Neuronal stem cell (in vitro differentiated cells): ENCODE results near the gene SLC6A17.
A peak's percentile ranks its signal among the peaks of the same experiment; 100 is the strongest.

Experiments
- DNase-seq: peaks from one replicate; pipeline ENCODE4 v3.0.0-alpha.2; 2013; ENCODE audit warnings: low spot score
- H2AFZ ChIP-seq: one replicate; pipeline ENCODE4 v1.6.1; 2013; ENCODE audit warnings: mild to moderate bottlenecking, low read length, inconsistent platforms
- H2AK5ac ChIP-seq: 2 replicates; pipeline ENCODE4 v1.6.1; 2013; ENCODE audit warnings: low read depth, mild to moderate bottlenecking, inconsistent platforms, low read length, moderate library complexity, mixed read lengths
- H2BK120ac ChIP-seq: 2 replicates; pipeline ENCODE4 v1.6.1; 2013; ENCODE audit warnings: low read depth, mild to moderate bottlenecking, inconsistent platforms, low read length, moderate library complexity, mixed read lengths
- H2BK12ac ChIP-seq: one replicate; pipeline ENCODE4 v1.6.1; 2013; ENCODE audit warnings: low read length, inconsistent platforms
- H2BK15ac ChIP-seq: 2 replicates; pipeline ENCODE4 v1.6.1; 2013; ENCODE audit warnings: mild to moderate bottlenecking, low read length, inconsistent platforms, mixed read lengths
- H2BK5ac ChIP-seq: one replicate; pipeline ENCODE4 v1.6.1; 2013; ENCODE audit warnings: inconsistent platforms, mild to moderate bottlenecking, low read length, moderate library complexity
- H3K14ac ChIP-seq: one replicate; pipeline ENCODE4 v1.6.1; 2013; ENCODE audit warnings: low read length, inconsistent platforms
- H3K18ac ChIP-seq: 2 replicates; pipeline ENCODE4 v1.6.1; 2013; ENCODE audit warnings: low read length, inconsistent platforms
- H3K23ac ChIP-seq: 2 replicates; pipeline ENCODE4 v1.6.1; 2013; ENCODE audit warnings: low read depth, mild to moderate bottlenecking, mixed read lengths, low read length, inconsistent platforms; ENCODE audit not compliant: poor library complexity
- H3K27ac ChIP-seq: replicated peaks from 3 replicates; pipeline ENCODE4 v1.5.1; 2013; ENCODE audit warnings: low read length, inconsistent platforms
- H3K27me3 ChIP-seq, 3 experiments: 2 replicates each; pipeline ENCODE4 v1.6.1; 2013; ENCODE audit warnings: low read length in 3 of 3, mild to moderate bottlenecking in 2 of 3, inconsistent platforms in 1 of 3, low read depth in 1 of 3, mixed read lengths in 1 of 3, moderate library complexity in 1 of 3; ENCODE audit not compliant: control insufficient read depth in 3 of 3, insufficient read depth in 3 of 3
- H3K36me3 ChIP-seq, 2 donors: replicated peaks in 1 of 2; 2 replicates each; pipeline ENCODE4 v1.6.1; 2013; ENCODE audit warnings: low read length in 2 of 2; ENCODE audit not compliant: control insufficient read depth in 2 of 2, insufficient read depth in 2 of 2
- H3K4ac ChIP-seq: 2 replicates; pipeline ENCODE4 v1.6.1; 2013; ENCODE audit warnings: inconsistent platforms, mild to moderate bottlenecking, low read length, moderate library complexity
- H3K4me1 ChIP-seq, 2 donors: 1 replicate in 1 of 2; 2 replicates in 1 of 2; pipeline ENCODE4 v1.6.1; 2013; ENCODE audit warnings: low read length in 2 of 2, low read depth in 1 of 2; ENCODE audit not compliant: control insufficient read depth in 2 of 2, insufficient read depth in 1 of 2
- H3K4me2 ChIP-seq: one replicate; pipeline ENCODE4 v1.6.1; 2013; ENCODE audit warnings: mild to moderate bottlenecking, low read length, inconsistent platforms; ENCODE audit not compliant: insufficient read depth, poor library complexity, severe bottlenecking
- H3K4me3 ChIP-seq, 2 donors: 2 replicates each; pipeline ENCODE4 v1.5.1; 2013; ENCODE audit warnings: low read length in 2 of 2, mild to moderate bottlenecking in 2 of 2, inconsistent platforms in 1 of 2, moderate library complexity in 1 of 2
- H3K79me1 ChIP-seq: one replicate; pipeline ENCODE4 v1.6.1; 2013; ENCODE audit warnings: low read depth, mild to moderate bottlenecking, inconsistent platforms, low read length, moderate library complexity
- H3K9ac ChIP-seq: one replicate; pipeline ENCODE4 v1.6.1; 2013; ENCODE audit warnings: mild to moderate bottlenecking, low read depth, low read length, inconsistent platforms; ENCODE audit not compliant: poor library complexity
- H3K9me3 ChIP-seq, 2 donors: replicated peaks in 1 of 2; 2 replicates each; pipeline versions ENCODE3 to v1.6.1; 2013; ENCODE audit warnings: low read length in 2 of 2, mild to moderate bottlenecking in 2 of 2, inconsistent platforms in 1 of 2, low read depth in 1 of 2, mixed read lengths in 1 of 2, moderate library complexity in 1 of 2; ENCODE audit not compliant: control insufficient read depth in 2 of 2, insufficient read depth in 1 of 2
- H4K8ac ChIP-seq: one replicate; pipeline ENCODE4 v1.6.1; 2013; ENCODE audit warnings: low read depth, mild to moderate bottlenecking, inconsistent platforms, low read length, moderate library complexity
- H4K91ac ChIP-seq: one replicate; pipeline ENCODE4 v1.6.1; 2013; ENCODE audit warnings: low read length, low read depth, mild to moderate bottlenecking, inconsistent platforms; ENCODE audit not compliant: poor library complexity
- WGBS, 2 donors: extraction: QIAGEN DNeasy Blood & Tissue Kit; methylation state at CpG; one replicate each; pipeline ENCODE4 v1.1.7; 2013; ENCODE audit warnings: missing lambda C conversion rate in 2 of 2, mixed read lengths in 1 of 2; ENCODE audit not compliant: insufficient read length in 2 of 2, insufficient replicate concordance in 1 of 2; ENCODE audit errors: extremely low coverage in 2 of 2; 5-methylcytosine and 5-hydroxymethylcytosine counted together

Gene SLC6A17

DNA sequence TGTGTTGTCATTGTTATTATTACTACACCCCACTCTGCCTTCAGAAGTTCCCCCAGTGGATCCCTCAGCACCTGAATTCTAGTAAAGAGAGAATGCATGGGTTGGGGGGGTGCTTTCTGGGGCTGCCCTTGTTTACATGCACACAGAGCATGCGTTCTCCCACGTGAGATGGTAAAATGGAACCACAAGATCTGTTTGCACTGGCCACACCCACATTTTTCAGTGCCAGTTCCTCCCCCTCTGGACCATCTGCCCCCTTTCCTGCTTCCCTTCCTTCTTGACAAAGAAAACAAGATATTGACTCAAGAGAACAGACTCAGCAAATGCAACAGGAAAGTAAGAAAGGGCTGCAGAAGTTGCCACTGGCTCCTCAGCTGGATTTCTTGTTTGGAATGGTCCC lies 8.9 kb downstream of the SLC6A17 start:
- Histone ChIP-seq H3K4ac (no peak overlapping the region), H2AK5ac (no peak overlapping the region), H2BK12ac (no peak overlapping the region), H2BK15ac (no peak overlapping the region), H3K9ac (no peak overlapping the region), H3K4me3 (no peak overlapping the region), H3K14ac (no peak overlapping the region), H3K23ac (no peak overlapping the region), H2AFZ (no peak overlapping the region), H4K8ac (no peak overlapping the region), H3K27ac (no peak overlapping the region), H3K4me2 (no peak overlapping the region), H3K36me3 (no peaks in the 10 kb centered on the region), H3K4me1 (no peaks in the 10 kb centered on the region), H3K18ac (no peak overlapping the region), H2BK5ac (no peak overlapping the region), H3K79me1 (no peaks in the 10 kb centered on the region), H3K9me3 (no peaks in the 10 kb centered on the region), H3K27me3 (peaks cover 0 to 60% (median 8%) of the 10 kb centered on the region in 3 experiments), H4K91ac (no peak overlapping the region), H2BK120ac (no peak overlapping the region)
- WGBS, 2 donors: no CpG with 5 or more reads among the region's 2 CpGs
- no peak for DNase-seq

DNA sequence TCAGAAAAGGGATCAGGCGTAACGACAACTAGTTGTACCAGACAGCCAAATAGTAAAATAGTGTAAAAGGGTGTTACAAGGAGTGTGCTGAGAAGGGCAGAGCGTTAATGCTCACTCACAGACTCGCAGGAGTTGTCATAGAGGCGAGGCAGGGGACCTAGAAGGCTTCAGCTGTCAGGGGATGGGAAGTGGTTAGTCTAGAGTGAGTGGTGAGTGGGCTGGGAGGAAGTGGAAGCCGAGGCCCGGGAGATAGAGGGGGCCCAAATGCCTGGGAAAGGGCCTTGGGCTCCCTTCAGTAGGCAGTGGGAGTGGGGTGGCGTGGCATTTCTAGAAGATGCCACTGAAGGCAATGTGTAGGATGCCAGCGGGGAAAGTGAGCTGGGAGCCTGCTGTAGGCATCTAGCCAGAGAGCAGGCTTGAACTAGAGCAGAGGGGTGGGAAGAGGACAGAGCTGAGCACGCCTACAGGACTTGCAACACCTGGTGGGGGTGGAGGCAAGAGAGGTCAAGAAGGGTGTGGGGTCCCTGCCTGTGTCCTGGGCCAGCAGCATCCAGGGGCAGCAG lies 10.3 kb downstream of the SLC6A17 start:
- H3K27ac ChIP-seq: no peak overlapping the region
- H4K8ac ChIP-seq: no peak overlapping the region

DNA sequence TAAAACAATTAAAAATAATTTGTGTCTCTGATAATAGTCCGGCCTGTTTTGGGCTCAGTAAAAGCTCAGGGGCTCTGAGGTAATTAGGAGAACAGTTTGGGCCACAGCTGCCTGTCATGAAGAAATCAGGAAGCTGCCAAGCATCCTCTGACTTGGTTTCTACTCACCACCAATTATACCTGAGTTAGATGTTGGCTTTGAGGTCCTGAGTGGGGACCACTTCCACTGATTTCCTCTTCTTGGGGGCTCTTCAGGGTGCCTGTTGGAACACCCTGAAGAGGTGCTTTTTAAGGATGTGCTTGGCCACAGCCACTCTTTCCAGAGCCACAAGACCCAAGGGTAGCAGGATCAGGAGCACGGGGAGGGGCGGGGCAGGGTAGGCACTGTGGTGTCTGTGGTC lies 10.9 kb downstream of the SLC6A17 start:
- H2BK120ac ChIP-seq: no peak overlapping the region
- H3K27ac ChIP-seq: no peak overlapping the region
- no CpG with 5 or more reads among the region's 3 CpGs for WGBS, 2 donors
- no peak for DNase-seq
- no peaks in the 10 kb centered on the region for H3K4me1 ChIP-seq
- no peak overlapping the region for H3K14ac ChIP-seq
- H3K9ac ChIP-seq: no peak overlapping the region
- H3K4me2 ChIP-seq: no peak overlapping the region
- no peak overlapping the region for H2BK15ac ChIP-seq
- H3K23ac ChIP-seq: no peak overlapping the region
- H2BK12ac ChIP-seq: no peak overlapping the region
- no peaks in the 10 kb centered on the region for H3K9me3 ChIP-seq
- H2BK5ac ChIP-seq: no peak overlapping the region
- no peaks in the 10 kb centered on the region for H3K79me1 ChIP-seq
- no peak overlapping the region for H4K8ac ChIP-seq
- H4K91ac ChIP-seq: no peak overlapping the region
- H3K18ac ChIP-seq: no peak overlapping the region
- no peak overlapping the region for H2AK5ac ChIP-seq
- H3K4me3 ChIP-seq: no peak overlapping the region
- no peak overlapping the region for H2AFZ ChIP-seq
- no peak overlapping the region for H3K4ac ChIP-seq
- no peaks in the 10 kb centered on the region for H3K36me3 ChIP-seq
- H3K27me3 ChIP-seq: peaks cover 0 to 64% (median 0%) of the 10 kb centered on the region in 3 experiments

More for the DNA sequence above, 10.3 kb downstream of the SLC6A17 start:
- WGBS, 2 donors: no CpG with 5 or more reads among the region's 10 CpGs
- no peak overlapping the region for H3K14ac ChIP-seq
- H3K79me1 ChIP-seq: no peaks in the 10 kb centered on the region
- no peak overlapping the region for H3K4ac ChIP-seq
- H3K27me3 ChIP-seq: peaks cover 0 to 62% (median 0%) of the 10 kb centered on the region in 3 experiments
- H2BK120ac ChIP-seq: no peak overlapping the region
- no peak overlapping the region for H3K18ac ChIP-seq
- no peak overlapping the region for H2BK15ac ChIP-seq
- H3K4me2 ChIP-seq: no peak overlapping the region
- no peak overlapping the region for H2AFZ ChIP-seq
- no peak overlapping the region for H2AK5ac ChIP-seq
- no peak overlapping the region for H3K4me3 ChIP-seq
- H3K23ac ChIP-seq: no peak overlapping the region
- H3K9ac ChIP-seq: no peak overlapping the region
- no peak overlapping the region for H4K91ac ChIP-seq
- no peak overlapping the region for H2BK12ac ChIP-seq
- no peak overlapping the region for H2BK5ac ChIP-seq
- H3K36me3 ChIP-seq: no peaks in the 10 kb centered on the region
- no peaks in the 10 kb centered on the region for H3K4me1 ChIP-seq
- no peaks in the 10 kb centered on the region for H3K9me3 ChIP-seq
- DNase-seq: no peak

DNA sequence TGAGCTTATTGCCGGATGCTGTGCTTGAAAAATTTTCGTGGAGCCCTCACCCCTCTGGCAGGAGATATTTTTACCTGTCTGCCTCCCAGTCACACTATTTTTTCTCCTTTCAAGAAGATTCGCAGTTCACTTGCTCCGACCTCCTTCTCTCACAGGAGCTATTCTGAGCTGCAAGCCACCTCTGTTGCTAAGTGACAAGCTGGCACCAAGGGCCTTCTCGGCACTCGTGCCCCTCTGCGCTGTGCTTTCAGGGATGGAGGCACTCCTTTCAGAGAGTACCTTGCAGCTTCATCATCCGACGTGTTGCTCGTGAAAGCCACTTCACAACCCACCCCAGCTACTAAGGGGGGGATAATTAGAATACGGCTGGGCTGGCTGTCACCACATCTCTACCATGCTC lies 11.6 kb downstream of the SLC6A17 start:
- WGBS, 2 donors: no CpG with 5 or more reads among the region's 11 CpGs
- Histone ChIP-seq H3K4ac (no peak overlapping the region), H2BK120ac (no peak overlapping the region), H2AK5ac (no peak overlapping the region), H3K4me2 (no peak overlapping the region), H3K23ac (no peak overlapping the region), H3K9me3 (no peaks in the 10 kb centered on the region), H2AFZ (no peak overlapping the region), H4K91ac (no peak overlapping the region), H2BK15ac (no peak overlapping the region), H3K27me3 (peaks cover 0 to 71% (median 0%) of the 10 kb centered on the region in 3 experiments), H2BK12ac (no peak overlapping the region), H3K18ac (no peak overlapping the region), H3K79me1 (no peaks in the 10 kb centered on the region), H3K4me1 (no peaks in the 10 kb centered on the region), H3K14ac (no peak overlapping the region), H2BK5ac (no peak overlapping the region), H4K8ac (no peak overlapping the region), H3K36me3 (no peaks in the 10 kb centered on the region), H3K9ac (peak overlapping the region; percentile 47), H3K4me3 (no peak overlapping the region), H3K27ac (no peak overlapping the region)
- DNase-seq: no peak
